Left lung (tissue), 10 donors: Measurements from ENCODE around the gene RGS3. TPM values are rescaled to one million over a fixed set of nuclear protein-coding genes. Genes with fewer than 3 reads are reported as not detected.

Experiments used
- ATAC-seq: fragments of 200-7000 bp; cut with Tn5 transposase; one replicate; pipeline ENCODE4 v1.9.1; 2020; ENCODE audit warnings: moderate library complexity
- DNase-seq, 4 donors: peaks; one replicate each; pipeline ENCODE4 v3.0.0-alpha.2; 2013 to 2020
- H3K27ac ChIP-seq, 2 donors: fragments of 200-600 bp; sonication (generic) in 1 of 2; one replicate each; pipeline versions ENCODE4 v1.5.0 to v1.8.0; 2020 to 2021
- H3K27me3 ChIP-seq, 2 donors: fragments of 200-600 bp; sonication (generic) in 1 of 2; one replicate each; pipeline versions ENCODE4 v1.5.0 to v1.8.0; 2020 to 2021
- H3K36me3 ChIP-seq, 2 donors: fragments of 200-600 bp; sonication (generic) in 1 of 2; one replicate each; pipeline versions ENCODE4 v1.5.0 to v1.8.0; 2020 to 2021
- H3K4me1 ChIP-seq, 2 donors: fragments of 200-600 bp; one replicate each; pipeline ENCODE4 v1.8.0; 2021
- H3K4me3 ChIP-seq, 2 donors: fragments of 200-600 bp; sonication (generic) in 1 of 2; one replicate each; pipeline versions ENCODE4 v1.5.0 to v1.8.0; 2020 to 2021; ENCODE audit warnings: mild to moderate bottlenecking in 1 of 2
- H3K9me3 ChIP-seq, 2 donors: fragments of 200-600 bp; sonication (generic) in 1 of 2; one replicate each; pipeline versions ENCODE4 v1.5.0 to v1.8.0; 2020 to 2021
- CTCF ChIP-seq, 2 donors: fragments of 200-600 bp; sonication (generic) in 1 of 2; IDR thresholded peaks; one replicate each; pipeline versions ENCODE4 v1.5.0 to v1.8.0; 2021; ENCODE audit warnings: antibody characterized with exemption in 2 of 2
- intact Hi-C, 2 donors: fragments of 100-400 bp; cut with DNase I; formaldehyde crosslinking; loops; one replicate each; pipeline versions ENCODE4 v1.11.2 to v1.14.2; 2022
- polyA plus RNA-seq, 6 donors: library from polyadenylated mRNA; unstranded; fragments of 120-200 nt; gene quantifications; one replicate each; pipeline ENCODE4 v1.2.1, GENCODE V29; 2013; ENCODE audit not compliant: insufficient read length in 6 of 6
- total RNA-seq, 2 donors: library from RNA; stranded (reverse); fragmentation: NEBNext Ultra II Directional; extraction: Animal tissue kit (Norgen Biotek cat#: 25700); gene quantifications; one replicate each; pipeline ENCODE4 v1.2.1, GENCODE V29; 2021
- donor health status: DM: no; HTN: yes; CAD: no.
- donor health status: DM: no; HTN: no; CAD: no.

The RGS3 gene
- total and polyA plus RNA-seq, 8 donors = 69.6 to 96.9 (median 77.4) TPM

GRCh38 chr9:113584428-113585084, 121.0 kb downstream of the RGS3 start:
- peak overlapping the region in 1 of 2 donors; percentile 63 for H3K27ac ChIP-seq
- no peak for DNase-seq
- H3K4me3 ChIP-seq = no peak overlapping the region
- intact Hi-C loops = loop anchor here in 1 of 2 donors (5.0 kb wide), 1 partner anchor 137 kb away; no protein-coding TSS in a partner anchor
- TF ChIP-seq CTCF (IDR thresholded peaks at IDR 0.05) = no peak
- ATAC-seq = no peak
- H3K36me3 ChIP-seq = peaks cover 0 to 63% of the 10 kb centered on the region in 2 donors
- peaks cover 29 to 100% of the 10 kb centered on the region in 2 donors for H3K4me1 ChIP-seq
- no peaks in the 10 kb centered on the region for H3K9me3 ChIP-seq
- no peaks in the 10 kb centered on the region for H3K27me3 ChIP-seq

- intact Hi-C loops = no loop called here
- DNase-seq = no peak
- Histone ChIP-seq H3K4me3 (no peak overlapping the region), H3K4me1 (peaks cover 27 to 98% of the 10 kb centered on the region in 2 donors), H3K9me3 (no peaks in the 10 kb centered on the region), H3K36me3 (peaks cover 0 to 63% of the 10 kb centered on the region in 2 donors), H3K27ac (peak overlapping the region in 1 of 2 donors; percentile 63), H3K27me3 (no peaks in the 10 kb centered on the region)
- TF ChIP-seq CTCF (IDR thresholded peaks at IDR 0.05) = no peak
- no peak for ATAC-seq
These were observed 121.5 kb downstream of the RGS3 start for GRCh38 chr9:113585085-113585442.

GRCh38 chr9:113585555-113585954, 122.0 kb downstream of the RGS3 start:
- intact Hi-C loops = no loop called here
- peaks cover 0 to 63% of the 10 kb centered on the region in 2 donors for H3K36me3 ChIP-seq
- DNase-seq = no peak
- no peak for ATAC-seq
- TF ChIP-seq CTCF (IDR thresholded peaks at IDR 0.05) = no peak
- H3K27me3 ChIP-seq = no peaks in the 10 kb centered on the region
- no peak overlapping the region for H3K4me3 ChIP-seq
- peaks cover 25 to 95% of the 10 kb centered on the region in 2 donors for H3K4me1 ChIP-seq
- H3K27ac ChIP-seq = peak overlapping the region in 1 of 2 donors; percentile 63
- H3K9me3 ChIP-seq = no peaks in the 10 kb centered on the region

GRCh38 chr9:113587471-113588031, 124.0 kb downstream of the RGS3 start:
- H3K27ac ChIP-seq = peak overlapping the region; percentile 42 to 63
- H3K9me3 ChIP-seq = no peaks in the 10 kb centered on the region
- no peaks in the 10 kb centered on the region for H3K27me3 ChIP-seq
- H3K36me3 ChIP-seq = peaks cover 0 to 83% of the 10 kb centered on the region in 2 donors
- DNase-seq = peak in 3 of 4 donors; percentile 29 to 75 (median 68)
- peaks cover 23 to 95% of the 10 kb centered on the region in 2 donors for H3K4me1 ChIP-seq
- no peak overlapping the region for H3K4me3 ChIP-seq
- intact Hi-C loops = no loop called here
- peak; percentile 13 to 32 for TF ChIP-seq CTCF (IDR thresholded peaks at IDR 0.05)
- ATAC-seq = peak; percentile 22

- TF ChIP-seq CTCF (IDR thresholded peaks at IDR 0.05) = no peak
- Histone ChIP-seq H3K4me3 (no peak overlapping the region), H3K27ac (peak overlapping the region; percentile 33 to 63), H3K36me3 (peaks cover 0 to 82% of the 10 kb centered on the region in 2 donors), H3K27me3 (no peaks in the 10 kb centered on the region), H3K4me1 (peaks cover 23 to 95% of the 10 kb centered on the region in 2 donors), H3K9me3 (no peaks in the 10 kb centered on the region)
- DNase-seq (peak in 1 of 4 donors; percentile 45), ATAC-seq (no peak)
- intact Hi-C loops = no loop called here
These were observed 124.8 kb downstream of the RGS3 start for GRCh38 chr9:113588242-113588810.
